ENCODE data around the gene TMC1.
"Not testable (repeated sequence)": the region's sequence is repeated elsewhere in the genome, so short reads cannot be mapped to it uniquely, and the experiment has no call there.

Gene TMC1

DNA sequence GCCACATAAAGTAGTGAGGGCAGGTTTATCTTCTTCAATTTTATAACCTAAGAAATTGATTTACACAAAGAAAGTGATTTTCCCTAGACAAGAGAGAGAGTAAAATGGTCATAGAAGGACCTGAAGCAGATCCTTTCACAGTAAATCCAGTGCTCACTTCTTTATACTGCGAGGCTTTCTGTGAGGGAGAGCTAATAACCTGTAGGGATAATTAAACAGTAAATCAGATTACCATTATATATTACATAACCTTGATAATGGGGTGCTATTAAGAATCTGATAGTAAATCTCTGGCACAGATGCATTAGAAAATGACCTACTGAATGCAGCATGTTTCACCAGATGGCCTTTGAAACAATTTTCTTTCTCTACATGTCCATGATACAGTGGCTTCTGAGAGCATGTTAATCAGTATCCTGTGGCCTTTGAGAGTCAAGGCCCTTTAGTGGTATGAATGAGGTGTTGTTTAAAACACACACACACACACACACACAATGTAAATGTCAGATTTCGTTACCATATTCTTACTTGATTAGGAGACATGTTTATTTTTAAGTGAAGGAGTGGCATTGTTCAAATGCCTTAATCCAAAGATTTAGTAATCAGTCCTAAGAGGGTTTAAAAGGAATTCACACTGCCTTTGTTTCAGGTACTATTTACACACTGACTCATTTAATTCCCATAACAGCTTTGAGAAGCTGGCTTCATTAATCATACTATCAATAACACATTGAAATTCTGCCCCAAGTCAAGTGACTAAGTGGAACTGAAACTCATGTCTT, 306.7 kb downstream of the TMC1 start:
- no peak for DNase-seq

- DNase-seq, result no peak
Measured at GRCh38 chr9:72834994-72835393, 313.6 kb downstream of the TMC1 start.

GRCh38 chr9:72836790-72837189, 315.4 kb downstream of the TMC1 start:
- DNase-seq, result no peak

GRCh38 chr9:72839085-72839484, 317.7 kb downstream of the TMC1 start:
- DNase-seq, result no peak

DNA sequence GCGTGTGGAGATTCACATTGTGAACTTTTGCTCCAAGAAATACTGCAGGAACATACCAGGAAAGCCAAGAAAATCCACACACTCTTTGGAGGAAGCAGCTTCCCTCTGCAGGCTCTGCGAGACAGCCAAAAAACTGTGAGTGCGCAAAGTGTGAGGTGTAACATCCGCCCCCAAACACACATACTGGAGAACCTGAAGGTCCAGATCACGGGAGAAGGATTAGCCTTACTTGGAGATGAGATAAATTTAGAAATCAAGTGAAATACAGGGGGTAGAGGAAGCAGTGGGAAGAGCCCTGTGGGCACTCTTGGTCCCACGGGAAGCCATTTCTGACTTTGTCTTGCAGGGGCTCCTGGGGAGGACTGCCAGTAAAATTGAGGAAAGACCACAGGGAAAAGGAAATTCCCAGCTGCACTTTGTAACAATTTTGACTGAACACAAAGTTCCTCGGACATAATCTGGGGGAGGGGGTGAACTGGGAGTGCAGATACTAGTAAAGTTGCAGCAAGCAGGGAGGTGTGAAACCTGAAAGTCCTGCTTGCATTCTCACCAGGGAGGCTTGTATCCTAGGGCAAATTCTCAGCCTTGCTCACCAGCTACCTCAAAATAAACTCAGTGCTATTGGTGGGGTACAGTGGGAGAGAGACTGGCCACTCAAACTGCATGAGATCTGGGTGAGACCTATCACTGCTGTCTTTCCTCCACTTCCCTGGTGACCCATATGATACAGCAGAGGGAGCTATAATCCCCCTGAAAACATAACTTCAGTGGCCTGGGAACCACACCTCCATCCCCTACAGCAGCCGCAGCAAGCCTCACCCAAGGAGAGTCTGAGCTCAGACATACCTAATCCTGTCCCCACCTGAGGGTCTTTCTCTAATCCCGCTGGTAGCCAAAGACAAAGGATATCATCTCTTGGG, 322.4 kb downstream of the TMC1 start:
- no peak for DNase-seq

DNA sequence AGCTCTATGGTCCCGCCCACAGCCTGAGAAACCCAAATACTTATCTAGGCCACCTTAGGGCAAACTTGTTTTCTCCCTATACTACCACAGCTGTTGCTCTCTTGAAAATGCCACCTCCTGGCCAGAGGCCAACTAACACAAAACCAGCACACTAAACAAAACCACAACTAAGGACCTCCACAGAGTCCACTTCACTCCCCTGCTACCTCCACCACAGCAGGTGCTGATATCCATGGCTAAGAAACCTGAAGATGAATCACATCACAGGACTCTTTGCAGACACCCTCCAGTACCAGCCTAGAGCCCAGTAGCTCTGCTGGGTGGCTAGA, 323.0 kb downstream of the TMC1 start:
- DNase-seq, result no peak

- not testable (repeated sequence) for DNase-seq
Measured at GRCh38 chr9:72845052-72845451, 323.6 kb downstream of the TMC1 start.

DNA sequence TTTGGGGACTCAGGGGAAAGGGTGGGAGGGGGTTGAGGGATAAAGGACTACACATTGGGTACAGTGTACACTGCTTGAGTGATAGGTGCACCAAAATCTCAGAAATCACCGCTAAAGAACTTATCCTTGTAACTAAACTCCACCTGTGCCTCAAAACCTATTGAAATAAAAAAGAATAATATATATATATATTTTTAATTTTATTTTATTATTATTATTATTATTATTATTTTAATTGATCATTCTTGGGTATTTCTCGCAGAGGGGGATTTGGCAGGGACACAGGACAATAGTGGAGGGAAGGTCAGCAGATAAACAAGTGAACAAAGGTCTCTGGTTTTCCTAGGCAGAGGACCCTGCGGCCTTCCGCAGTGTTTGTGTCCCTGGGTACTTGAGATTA, 328.8 kb downstream of the TMC1 start:
- not testable (repeated sequence) for DNase-seq

DNA sequence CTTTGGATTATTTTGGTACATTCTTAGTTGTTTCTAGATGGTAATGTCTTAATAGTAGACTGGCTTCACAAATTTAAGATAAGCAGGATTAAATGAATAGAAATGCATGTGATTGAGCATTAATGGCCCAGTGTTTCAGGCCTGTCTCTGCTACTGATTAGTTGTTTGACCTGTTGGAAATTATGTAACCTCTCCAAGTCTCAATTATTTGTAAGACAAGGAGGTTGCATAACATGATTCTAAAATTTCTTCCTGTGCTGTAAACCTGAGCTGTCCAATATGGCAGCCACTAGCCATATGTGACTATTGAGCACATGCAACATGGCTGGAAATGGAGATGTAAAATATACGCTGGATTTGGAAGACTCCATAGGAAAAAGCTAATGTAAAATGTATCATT, 333.9 kb downstream of the TMC1 start:
- DNase-seq, result no peak

GRCh38 chr9:72855890-72856523, 334.6 kb downstream of the TMC1 start:
- DNase-seq, result no peak

- DNase-seq, result no peak
Measured at GRCh38 chr9:72856972-72857623, 335.7 kb downstream of the TMC1 start.

GRCh38 chr9:72857624-72857996, 336.2 kb downstream of the TMC1 start:
- DNase-seq, result no peak

- DNase-seq, result no peak
Measured at GRCh38 chr9:72858089-72858912, 336.9 kb downstream of the TMC1 start.

DNA sequence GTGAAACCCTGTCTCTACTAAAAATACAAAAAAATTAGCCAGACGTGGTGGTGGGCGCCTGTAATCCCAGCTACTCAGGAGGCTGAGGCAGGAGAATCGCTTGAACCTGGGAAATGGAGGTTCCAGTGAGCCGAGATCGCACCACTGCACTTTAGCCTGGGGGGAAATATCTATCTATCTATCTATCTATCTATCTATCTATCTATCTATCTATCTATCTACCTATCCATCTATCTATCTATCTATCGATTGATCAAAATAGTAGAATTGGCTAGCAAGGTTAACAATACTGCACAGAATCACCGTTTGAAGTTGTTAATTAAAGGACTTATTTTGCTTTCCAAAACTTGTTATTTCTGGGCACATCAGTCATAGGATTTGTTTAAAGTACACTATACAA, 341.4 kb downstream of the TMC1 start:
- not testable (repeated sequence) for DNase-seq

DNA sequence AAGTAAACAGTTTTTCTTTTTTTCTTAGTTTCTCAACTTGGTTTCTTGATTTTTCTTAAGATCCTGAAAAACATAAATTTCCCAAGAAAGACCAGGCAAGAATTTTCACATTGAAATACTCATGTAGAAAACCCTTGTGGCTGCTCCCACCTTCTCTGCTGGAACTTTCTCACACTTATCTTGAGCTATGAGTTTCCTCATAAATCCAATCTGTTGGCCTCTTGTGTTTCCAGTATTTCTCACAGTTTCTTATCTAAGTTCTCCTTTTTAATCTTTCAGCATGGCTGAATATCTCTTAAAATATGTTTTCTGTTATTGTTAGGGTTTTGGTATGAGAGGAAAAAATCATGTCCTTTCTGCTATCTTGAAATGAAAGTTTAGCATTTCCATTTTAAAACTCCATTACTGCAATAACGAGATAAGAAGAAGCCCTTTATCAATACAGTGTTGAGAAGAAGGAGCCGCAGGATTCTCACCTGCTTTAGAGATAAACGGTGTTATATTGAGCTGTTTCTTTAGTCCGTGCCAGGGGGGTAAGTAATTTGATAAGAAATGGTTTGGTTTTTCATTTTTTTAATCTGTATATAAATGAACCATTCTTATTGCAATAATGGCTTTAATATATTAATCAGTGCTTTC, 342.2 kb downstream of the TMC1 start:
- DNase-seq, result no peak

DNA sequence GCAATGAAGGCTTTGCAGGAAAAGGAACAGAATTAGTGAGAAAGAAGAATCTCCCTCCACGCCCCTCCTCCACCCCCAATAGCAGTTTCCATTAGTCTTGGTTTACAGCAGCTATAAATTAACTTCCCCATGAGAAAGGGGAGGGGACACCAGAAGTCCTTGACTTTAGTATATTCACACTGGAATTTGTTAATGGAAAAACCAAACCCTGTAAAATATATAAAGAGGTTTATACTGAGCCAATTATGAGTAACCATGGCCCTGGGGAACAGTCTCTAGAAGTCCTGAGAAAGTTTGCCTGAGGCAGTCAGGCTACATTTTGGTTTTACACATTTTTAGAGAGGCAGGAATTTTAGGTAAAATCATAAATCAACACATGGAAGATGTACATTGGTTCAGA, 342.9 kb downstream of the TMC1 start:
- no peak for DNase-seq

DNA sequence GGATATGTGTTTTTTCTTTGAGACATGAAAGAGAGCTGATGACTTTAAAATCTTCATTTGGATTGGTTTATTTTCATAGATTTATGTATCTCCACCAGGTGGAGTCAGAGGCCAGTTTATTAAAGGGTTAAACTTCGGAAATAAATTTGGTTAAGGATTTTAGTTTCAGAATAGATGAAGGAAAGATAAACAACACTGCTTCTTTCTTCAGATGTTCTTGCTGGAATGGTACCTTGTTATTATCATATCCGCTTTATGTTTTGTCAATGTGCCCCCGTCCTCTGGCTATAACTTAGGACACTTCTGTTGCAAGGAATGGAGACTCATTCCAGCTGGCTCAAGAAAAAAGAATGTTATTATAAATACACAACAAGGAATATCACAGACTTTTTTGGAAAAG, 350.3 kb downstream of the TMC1 start:
- DNase-seq, result no peak

- no peak for DNase-seq
Measured at GRCh38 chr9:72872718-72873117, 351.3 kb downstream of the TMC1 start.

DNA sequence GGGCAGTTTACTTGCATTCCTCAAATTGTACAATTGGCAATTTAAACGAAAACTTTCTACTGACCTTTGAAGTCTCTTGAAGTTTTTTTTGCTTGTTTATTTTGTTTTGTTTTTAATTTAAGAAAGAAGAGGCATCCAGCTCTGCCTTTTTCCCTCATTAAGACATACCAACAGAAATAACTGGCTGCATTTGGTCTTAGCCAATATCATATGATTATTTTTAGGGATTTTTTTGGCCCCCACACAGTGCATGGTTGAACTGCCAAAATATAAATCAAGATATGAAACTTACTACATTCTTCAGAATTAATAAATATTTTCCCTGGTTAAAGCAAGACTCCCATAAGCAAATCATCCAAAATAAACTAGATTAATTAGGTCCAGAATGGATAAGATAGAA, 352.0 kb downstream of the TMC1 start:
- no peak for DNase-seq

GRCh38 chr9:72874344-72874743, 352.9 kb downstream of the TMC1 start:
- no peak for DNase-seq

DNA sequence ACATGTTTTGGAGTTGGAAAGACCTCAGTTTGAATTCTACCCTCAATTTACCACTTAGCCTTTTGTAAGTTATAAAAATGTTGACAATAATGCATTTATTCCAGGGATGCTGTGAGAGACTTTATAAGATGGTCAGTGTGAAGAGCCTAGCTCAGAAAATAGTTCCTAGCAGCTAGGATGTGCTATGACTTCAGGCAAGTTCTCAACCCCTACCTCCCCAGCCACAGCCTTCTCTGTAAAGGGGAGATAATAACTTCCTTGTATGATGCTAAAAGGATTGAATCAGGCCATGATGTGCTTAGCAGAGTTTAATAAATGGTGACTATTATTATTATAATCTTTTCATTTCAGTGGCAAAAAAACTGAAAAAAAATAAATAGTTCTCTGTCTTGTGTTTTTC, 353.8 kb downstream of the TMC1 start:
- no peak for DNase-seq

GRCh38 chr9:72880821-72881220, 359.4 kb downstream of the TMC1 start:
- no peak for DNase-seq
